A673 (cell line): ENCODE measurements around the gene GYG1.

ENCODE experiments used
- CTCF ChIP-seq: fragments of 300-800, 200-600 bp; sonication (generic); conservative IDR thresholded peaks from 2 replicates; pipeline ENCODE4 v1.5.1; 2017; ENCODE audit warnings: low read depth, mild to moderate bottlenecking, antibody characterized with exemption, low read length, moderate library complexity, mixed read lengths
- EZH2 ChIP-seq: fragments of 200-600 bp; sonication (generic); IDR thresholded peaks from 2 replicates; pipeline ENCODE4 v1.6.1; 2017; ENCODE audit warnings: borderline replicate concordance, low read depth, mild to moderate bottlenecking, mixed read lengths, antibody characterized with exemption, low read length; ENCODE audit not compliant: poor library complexity, severe bottlenecking

GRCh38 chr3:149018247-149018646 lies 26.9 kb downstream of the GYG1 start:
- TF ChIP-seq CTCF, result no peak
- no peak for TF ChIP-seq EZH2
